AG08396 (cell line): ENCODE results near the gene DDX54.
"Not testable (repeated sequence)": the region's sequence is repeated elsewhere in the genome, so short reads cannot be mapped to it uniquely, and the experiment has no call there.

Source experiments
- DNase-seq: peaks from one replicate; pipeline ENCODE4 v3.0.0; 2012; ENCODE audit warnings: low spot score, mixed read lengths

Gene DDX54

GRCh38 chr12:113142173-113142885 lies 42.9 kb downstream of the DDX54 start:
- DNase-seq, result no peak

DNA sequence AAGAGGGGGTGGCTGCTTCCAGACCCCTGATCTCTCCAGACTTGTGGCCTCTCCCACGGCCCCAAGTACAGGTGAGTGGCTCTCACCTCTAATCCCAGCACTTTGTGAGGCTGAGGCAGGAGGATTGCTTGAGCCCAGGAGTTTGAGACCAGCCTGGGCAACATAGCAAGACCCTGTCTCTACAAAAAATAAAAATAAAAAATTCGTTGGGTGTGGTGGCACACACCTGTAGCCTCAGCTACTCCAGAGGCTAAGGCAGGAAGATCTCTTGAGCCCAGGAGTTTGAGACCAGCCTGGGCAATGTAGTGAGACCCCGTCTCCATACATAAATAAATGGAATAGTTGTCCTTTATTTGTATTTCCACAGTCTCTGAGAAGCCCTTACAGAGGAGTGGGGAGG lies 43.6 kb downstream of the DDX54 start:
- not testable (repeated sequence) for DNase-seq

- DNase-seq, result no peak
Observed at GRCh38 chr12:113140706-113141105, 44.6 kb downstream of the DDX54 start.

DNA sequence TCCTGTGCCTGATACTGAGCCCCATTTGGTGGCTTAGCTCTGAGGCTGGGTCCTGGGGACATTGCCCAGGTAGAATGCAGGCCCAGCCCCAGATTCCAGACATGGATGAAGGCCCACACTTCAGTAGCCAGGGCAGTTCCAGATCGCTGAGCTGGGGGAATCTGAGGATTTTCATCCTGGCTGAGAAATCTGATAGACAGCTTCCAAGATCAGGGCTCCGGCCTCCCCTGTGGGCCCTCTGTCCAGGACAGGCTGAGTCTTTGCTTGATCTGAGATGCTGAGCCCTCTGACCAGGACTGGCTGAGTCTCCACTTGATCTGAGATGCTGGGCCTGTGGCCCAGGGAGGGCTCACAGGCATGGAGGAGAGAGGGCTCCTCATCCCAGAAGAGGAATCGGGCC lies 46.5 kb downstream of the DDX54 start:
- DNase-seq, result no peak

- DNase-seq, result no peak
Observed at GRCh38 chr12:113137861-113138783, 47.2 kb downstream of the DDX54 start.

GRCh38 chr12:113136990-113137511 lies 48.2 kb downstream of the DDX54 start:
- no peak for DNase-seq

DNA sequence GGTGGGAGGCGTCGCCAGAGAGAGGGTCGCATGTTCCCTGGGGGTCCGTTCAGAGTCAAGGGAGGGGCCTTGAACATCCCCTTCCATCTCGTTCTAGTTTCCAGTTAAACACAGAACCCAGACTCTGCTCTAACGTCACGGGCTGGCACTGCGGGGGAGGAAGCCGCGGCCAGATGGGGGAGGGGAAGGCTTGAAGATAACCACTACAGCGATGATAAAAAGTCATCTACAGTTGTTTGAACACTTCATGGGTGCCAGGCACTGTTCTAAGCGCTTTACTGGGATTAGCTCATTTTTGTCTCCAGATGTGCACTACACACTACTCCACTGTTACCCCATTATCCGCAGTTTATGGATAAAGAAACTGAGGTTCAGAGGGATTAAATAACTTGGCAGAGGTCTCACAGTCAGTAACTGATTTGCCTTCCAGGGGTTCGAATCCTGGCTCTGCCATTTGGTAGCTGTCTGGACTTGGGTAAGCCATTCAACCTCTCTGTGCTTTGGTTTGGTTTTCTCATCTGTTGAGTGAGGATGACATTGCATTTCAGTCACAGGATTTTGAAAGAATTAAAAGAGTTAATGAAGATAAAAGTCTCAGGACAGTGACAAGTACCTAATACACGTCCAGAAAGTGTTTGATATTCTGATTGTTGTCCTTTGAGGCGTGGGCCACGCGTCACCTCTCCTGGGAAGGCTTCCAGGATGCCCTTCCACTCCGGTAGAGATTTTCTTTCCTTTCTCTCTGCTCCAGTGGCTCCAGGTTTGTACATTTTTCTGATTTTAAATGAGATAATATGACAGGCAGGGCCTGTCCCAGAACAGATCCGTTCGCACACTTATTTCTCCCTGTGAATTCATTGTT lies 48.9 kb downstream of the DDX54 start:
- no peak for DNase-seq

GRCh38 chr12:113135178-113136127 lies 49.8 kb downstream of the DDX54 start, which contains the start of gene RASAL1:
TSS of gene RASAL1 (minus strand) at chr12:113135761. CDS start at chr12:113135462, 299 bp downstream.
- DNase-seq, result no peak

GRCh38 chr12:113134521-113134951 lies 50.7 kb downstream of the DDX54 start:
- no peak for DNase-seq

GRCh38 chr12:113134071-113134470 lies 51.2 kb downstream of the DDX54 start:
- no peak for DNase-seq

DNA sequence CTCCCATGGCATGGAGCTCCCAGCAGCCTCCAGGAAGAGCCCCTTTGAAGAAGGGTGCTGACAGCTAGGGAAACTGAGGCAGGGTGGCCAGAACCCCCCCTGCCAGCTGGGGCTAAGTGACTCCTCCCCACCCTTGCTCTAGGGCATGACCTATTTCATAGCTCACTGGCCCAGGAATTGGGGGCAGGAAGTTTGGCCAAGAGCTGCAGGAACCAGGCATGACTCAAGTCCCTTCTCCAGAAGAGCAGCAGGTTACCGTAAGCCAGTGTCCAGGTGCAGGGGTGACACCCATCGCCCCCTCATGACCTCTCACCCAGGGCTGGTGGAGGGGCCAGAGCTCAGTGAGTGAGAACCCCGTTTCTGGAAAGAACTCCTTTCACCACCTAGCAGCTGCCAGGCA lies 51.6 kb downstream of the DDX54 start:
- no peak for DNase-seq

DNA sequence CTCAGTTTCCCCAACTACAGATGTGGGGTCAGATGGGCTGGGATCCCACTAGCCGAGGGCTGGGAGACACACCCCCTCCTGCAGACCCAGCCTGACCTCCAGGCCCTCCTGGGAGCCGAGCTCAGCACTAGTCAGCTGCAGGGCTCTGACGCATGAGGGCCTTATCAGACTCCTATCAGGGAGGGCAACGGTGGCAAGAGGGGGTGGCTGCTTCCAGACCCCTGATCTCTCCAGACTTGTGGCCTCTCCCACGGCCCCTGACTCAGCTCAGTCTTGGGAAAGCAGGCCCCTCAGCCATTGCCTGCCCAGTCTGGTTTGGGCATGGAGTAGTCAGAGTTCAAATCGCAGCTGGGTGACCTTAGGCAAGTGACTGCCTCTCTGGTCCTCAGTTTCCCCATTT lies 52.2 kb downstream of the DDX54 start:
- DNase-seq, result no peak

DNA sequence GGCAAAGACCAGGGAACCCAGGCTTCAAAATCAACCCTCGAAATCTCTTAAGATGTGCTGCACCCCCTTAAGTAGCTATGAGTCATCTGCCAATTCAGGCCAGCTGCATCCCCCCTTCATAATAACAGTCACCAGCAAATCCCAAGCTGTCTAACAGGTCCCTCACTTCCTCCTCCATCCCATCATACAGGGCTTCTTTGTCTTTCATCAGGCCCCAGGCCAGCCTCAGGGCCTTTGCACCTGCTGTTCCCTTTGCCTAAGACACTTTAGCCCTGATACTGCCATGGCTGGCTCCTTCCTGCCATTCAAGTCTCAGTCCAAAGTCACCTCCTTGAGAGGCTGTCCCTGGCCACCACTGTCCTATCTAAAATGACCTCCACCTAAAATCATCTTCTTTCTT lies 53.7 kb downstream of the DDX54 start:
- no peak for DNase-seq

DNA sequence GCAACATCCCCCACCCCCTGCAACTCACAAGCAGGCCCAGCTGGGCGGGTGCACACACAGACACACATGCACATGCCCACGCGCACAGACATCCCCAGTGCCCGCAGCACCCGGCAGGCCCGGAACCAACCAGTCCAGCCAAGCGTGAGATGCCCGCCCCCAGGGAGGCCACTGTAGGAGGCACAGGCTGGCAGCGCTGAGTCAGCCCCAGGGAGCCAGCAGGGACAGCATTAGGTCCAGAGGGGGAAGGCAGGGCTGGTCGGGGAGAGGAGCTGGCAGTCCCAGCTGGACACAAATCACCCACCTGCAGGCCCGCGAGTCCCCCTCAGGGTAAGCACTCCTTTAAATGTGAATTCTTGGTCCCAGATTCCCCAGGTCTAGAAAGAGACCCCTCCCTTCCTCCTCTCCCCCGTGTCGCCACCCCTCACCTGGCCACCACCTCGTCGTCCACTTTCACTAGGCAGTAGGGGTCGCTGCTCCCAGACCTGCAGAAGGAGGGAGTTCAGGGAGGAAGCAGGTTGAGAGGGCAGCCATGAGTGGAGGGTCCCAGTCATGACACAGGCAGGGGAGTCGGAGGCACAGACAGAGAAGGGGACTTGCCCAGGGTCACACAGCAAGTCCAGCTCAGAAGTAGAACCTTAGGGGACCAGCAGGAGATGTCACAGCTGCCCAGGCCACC lies 54.7 kb downstream of the DDX54 start:
- DNase-seq, result no peak

- DNase-seq, result no peak
Observed at GRCh38 chr12:113129664-113130456, 55.4 kb downstream of the DDX54 start.

DNA sequence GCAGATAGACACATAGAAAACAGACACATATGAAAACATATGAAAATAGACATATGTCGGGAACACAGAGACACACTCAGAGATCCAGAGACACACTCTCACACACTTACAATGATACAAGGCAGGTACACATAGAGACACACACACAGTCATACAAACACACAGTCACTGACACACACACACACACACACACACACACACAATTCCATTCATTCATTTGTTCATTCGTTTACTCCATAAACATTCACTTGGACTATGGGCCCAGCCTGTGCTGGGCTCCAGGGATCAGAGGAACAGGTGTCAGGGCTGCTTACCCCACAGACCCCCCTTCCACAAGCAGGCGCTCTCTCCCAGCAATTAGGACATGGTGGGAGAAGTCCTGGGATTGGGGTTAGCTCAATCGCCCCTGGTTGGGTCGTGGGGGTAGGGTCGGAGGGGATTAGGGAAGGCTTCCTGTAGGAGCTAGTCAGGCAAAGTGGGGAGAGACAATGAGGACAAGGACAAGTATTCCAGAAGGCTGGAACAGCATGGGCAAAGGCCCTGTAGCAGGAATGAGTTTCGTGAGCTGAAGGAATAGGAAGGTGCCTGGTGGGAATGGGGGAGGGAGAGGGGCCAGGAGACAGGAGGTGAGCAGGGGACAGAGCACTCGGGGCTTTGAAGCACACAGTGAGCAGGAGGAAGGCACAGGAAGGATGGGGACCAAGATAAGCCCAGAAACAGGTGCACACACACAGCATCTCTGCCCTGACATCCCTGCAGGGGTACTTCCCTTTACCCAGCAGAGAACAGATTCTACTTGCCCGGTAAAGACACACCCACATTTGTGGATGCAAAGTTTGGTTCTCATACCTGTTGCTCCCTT lies 56.2 kb downstream of the DDX54 start:
- DNase-seq, result no peak

DNA sequence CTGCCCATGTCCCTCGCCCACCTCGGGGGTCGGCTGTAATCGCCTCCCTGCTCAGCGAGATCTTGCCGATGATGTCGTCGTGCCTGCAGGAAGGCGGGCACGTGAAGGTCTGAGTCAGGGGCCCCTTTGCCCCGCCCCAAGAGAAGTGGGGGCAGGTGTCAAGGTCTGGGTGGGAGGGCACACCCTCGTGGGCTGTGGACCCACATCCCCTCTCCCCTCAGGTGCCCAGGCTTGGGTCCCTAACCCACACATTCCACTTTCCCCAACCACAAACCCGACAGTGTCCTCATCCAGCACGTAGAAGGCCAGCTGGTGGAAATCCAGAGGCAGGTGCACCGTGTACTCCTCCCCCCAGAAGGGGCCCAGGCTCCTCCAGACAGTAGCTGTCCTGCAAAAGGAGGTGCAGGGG lies 57.5 kb downstream of the DDX54 start:
- DNase-seq, result no peak

DNA sequence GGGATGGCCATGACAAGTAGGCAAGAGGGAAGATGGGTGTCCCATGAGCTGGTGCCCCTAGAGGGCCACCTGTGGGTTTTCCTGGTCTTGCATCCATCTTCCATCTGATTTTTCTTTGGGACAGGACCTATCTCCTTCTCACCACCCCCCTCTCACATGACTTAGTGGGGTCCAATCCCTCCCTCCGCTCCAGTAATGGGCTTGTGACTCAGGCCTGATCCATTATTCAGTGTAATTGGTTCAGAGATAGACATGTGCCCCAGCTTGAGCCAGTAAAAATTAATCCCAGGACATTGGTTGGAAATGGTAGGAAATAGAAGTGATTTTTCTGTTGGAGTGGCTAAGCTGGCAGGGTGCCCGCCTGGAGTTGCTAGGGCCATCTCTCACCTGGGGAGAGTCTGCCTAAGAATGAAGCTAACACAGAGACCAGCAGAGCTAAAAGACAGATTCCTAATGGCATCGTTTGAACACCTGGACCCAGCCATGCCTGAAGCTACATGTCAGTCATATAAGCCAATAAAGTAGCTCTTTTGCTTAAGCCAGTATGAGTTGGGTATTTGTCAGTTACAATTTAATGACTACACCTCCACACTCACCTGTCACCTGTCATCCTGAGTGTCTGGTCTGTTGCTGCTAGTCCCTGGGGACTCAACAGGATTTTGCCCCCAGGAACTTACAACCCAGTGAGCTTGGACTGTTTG lies 64.5 kb downstream of the DDX54 start:
- DNase-seq, result no peak
